ENCODE data around the gene TMEM132C.

Gene TMEM132C

GRCh38 chr12:128439796-128440195, 172.8 kb downstream of the TMEM132C start:
- TF ChIP-seq FOXP2 (optimal IDR thresholded peaks at IDR 0.05; ENCODE audit: borderline replicate concordance, extremely low read depth, extremely low read length, insufficient read depth) (no peak), TAF1 (IDR thresholded peaks at IDR 0.05; ENCODE audit: borderline replicate concordance, insufficient read depth, low read length) (no peak), SIN3A (IDR thresholded peaks at IDR 0.05; ENCODE audit: borderline replicate concordance, insufficient read depth, low read length) (no peak), POLR2AphosphoS5 (IDR thresholded peaks at IDR 0.05; ENCODE audit: low read depth, low read length) (no peak), REST (IDR thresholded peaks at IDR 0.05; ENCODE audit: insufficient read depth in 1 of 2, low read depth in 2 of 2, low read length in 2 of 2) (no peak)

- TF ChIP-seq POLR2AphosphoS5 (IDR thresholded peaks at IDR 0.05; ENCODE audit: low read depth, low read length): no peak
- no peak for TF ChIP-seq FOXP2 (optimal IDR thresholded peaks at IDR 0.05; ENCODE audit: borderline replicate concordance, extremely low read depth, extremely low read length, insufficient read depth)
- TF ChIP-seq SIN3A (IDR thresholded peaks at IDR 0.05; ENCODE audit: borderline replicate concordance, insufficient read depth, low read length): no peak
- no peak for TF ChIP-seq REST (IDR thresholded peaks at IDR 0.05; ENCODE audit: insufficient read depth in 1 of 2, low read depth in 2 of 2, low read length in 2 of 2)
- TF ChIP-seq TAF1 (IDR thresholded peaks at IDR 0.05; ENCODE audit: borderline replicate concordance, insufficient read depth, low read length): no peak
These were observed 175.1 kb downstream of the TMEM132C start for GRCh38 chr12:128442096-128442495.

GRCh38 chr12:128444598-128444997, 177.6 kb downstream of the TMEM132C start:
- TF ChIP-seq POLR2AphosphoS5 (IDR thresholded peaks at IDR 0.05; ENCODE audit: low read depth, low read length): no peak
- TF ChIP-seq REST (IDR thresholded peaks at IDR 0.05; ENCODE audit: insufficient read depth in 1 of 2, low read depth in 2 of 2, low read length in 2 of 2): no peak

- TF ChIP-seq FOXP2 (optimal IDR thresholded peaks at IDR 0.05; ENCODE audit: borderline replicate concordance, extremely low read depth, extremely low read length, insufficient read depth) (no peak), REST (IDR thresholded peaks at IDR 0.05; ENCODE audit: insufficient read depth in 1 of 2, low read depth in 2 of 2, low read length in 2 of 2) (no peak), TAF1 (IDR thresholded peaks at IDR 0.05; ENCODE audit: borderline replicate concordance, insufficient read depth, low read length) (no peak), SIN3A (IDR thresholded peaks at IDR 0.05; ENCODE audit: borderline replicate concordance, insufficient read depth, low read length) (no peak), POLR2AphosphoS5 (IDR thresholded peaks at IDR 0.05; ENCODE audit: low read depth, low read length) (no peak)
These were observed 178.6 kb downstream of the TMEM132C start for GRCh38 chr12:128445415-128446127.
